Measurements from ENCODE around the gene JAM2. TPM values are rescaled to one million over a fixed set of nuclear protein-coding genes. Genes with fewer than 3 reads are reported as not detected.

JAM2 gene
- total and polyA plus RNA-seq, 10 of the 15 experiments (the other 5 are each of a cell fraction or from before 2014, with no cell fraction given): 2.1 to 30.4 (median 8.6) TPM

DNA sequence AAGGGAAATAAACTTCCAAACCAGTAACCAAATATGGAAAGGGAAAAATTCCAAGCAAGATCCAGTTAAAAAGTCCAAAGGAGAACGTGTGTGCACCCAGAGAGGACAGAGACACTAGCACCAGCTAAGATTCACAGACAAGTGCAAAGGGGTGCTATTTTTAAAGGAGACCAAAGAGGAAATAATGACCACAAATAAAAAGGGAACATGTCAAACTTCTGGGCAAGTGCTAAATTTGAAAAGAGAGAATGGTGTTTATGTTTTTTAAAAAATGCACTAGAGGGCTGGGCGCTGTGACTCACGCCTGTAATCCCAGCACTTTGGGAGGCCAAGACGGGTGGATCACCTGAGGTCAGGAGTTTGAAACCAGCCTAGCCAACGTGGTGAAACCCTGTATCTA, 8.6 kb downstream of the JAM2 start:
- H2AFZ ChIP-seq (ENCODE audit: control insufficient read depth, low read depth, low read length): no peak overlapping the region
- WGBS (ENCODE audit: insufficient coverage, insufficient replicate concordance, low lambda C conversion rate, missing lambda C conversion rate): 19% methylated on average over 5 of the region's 5 CpGs
- no peaks in the 10 kb centered on the region for H3K36me3 ChIP-seq (ENCODE audit: control insufficient read depth in 2 of 2, insufficient read depth in 2 of 2, low read length in 1 of 2)
- ATAC-seq (no peak), FAIRE-seq (no peak), DNase-seq (ENCODE audit: low read depth, low spot score) (no peak)
- in situ Hi-C loops (cut with MboI) (no loop called here), intact Hi-C loops (cut with micrococcal nuclease; ENCODE audit: unreplicated experiment) (no loop called here)
- ChIA-PET SMC1A (ENCODE audit: uncharacterized antibody, unreplicated experiment) (interaction anchor here (0.5 to 1.6 kb wide), 3 partner anchors 10 to 23 kb away, joined by 3 to 4 read pairs (median 3); no protein-coding TSS in a partner anchor), CTCF (interaction anchor here (0.6 kb wide), 1 partner anchor 80 kb away, joined by 3 read pairs; no protein-coding TSS in a partner anchor), POLR2A (no interaction called here), RAD21 (ENCODE audit: unreplicated experiment) (interaction anchor here (1.6 kb wide), 1 partner anchor 39 kb away, joined by 4 read pairs; no protein-coding TSS in a partner anchor)
- no peak overlapping the region for H3K4me3 ChIP-seq
- no peak overlapping the region for H3K4me2 ChIP-seq (ENCODE audit: control insufficient read depth, insufficient read depth)
- no peak overlapping the region for H3K9ac ChIP-seq (ENCODE audit: control insufficient read depth, insufficient read depth, low read length)
- no peak for TF ChIP-seq TCF12 (IDR thresholded peaks at IDR 0.05; ENCODE audit: low read depth, low read length)
- TF ChIP-seq IKZF1 (conservative IDR thresholded peaks at IDR 0.05): 0 out of 2 replicates have a peak, but pooled peaks have one; percentile 17
- no peak for TF ChIP-seq SREBF1 (IDR thresholded peaks at IDR 0.05; ENCODE audit: low read length)
- TF ChIP-seq RUNX3 (IDR thresholded peaks at IDR 0.05; ENCODE audit: low read length): peak; percentile 38; the same call in 1 of the 2 replicates
- TF ChIP-seq, protein P1, sequence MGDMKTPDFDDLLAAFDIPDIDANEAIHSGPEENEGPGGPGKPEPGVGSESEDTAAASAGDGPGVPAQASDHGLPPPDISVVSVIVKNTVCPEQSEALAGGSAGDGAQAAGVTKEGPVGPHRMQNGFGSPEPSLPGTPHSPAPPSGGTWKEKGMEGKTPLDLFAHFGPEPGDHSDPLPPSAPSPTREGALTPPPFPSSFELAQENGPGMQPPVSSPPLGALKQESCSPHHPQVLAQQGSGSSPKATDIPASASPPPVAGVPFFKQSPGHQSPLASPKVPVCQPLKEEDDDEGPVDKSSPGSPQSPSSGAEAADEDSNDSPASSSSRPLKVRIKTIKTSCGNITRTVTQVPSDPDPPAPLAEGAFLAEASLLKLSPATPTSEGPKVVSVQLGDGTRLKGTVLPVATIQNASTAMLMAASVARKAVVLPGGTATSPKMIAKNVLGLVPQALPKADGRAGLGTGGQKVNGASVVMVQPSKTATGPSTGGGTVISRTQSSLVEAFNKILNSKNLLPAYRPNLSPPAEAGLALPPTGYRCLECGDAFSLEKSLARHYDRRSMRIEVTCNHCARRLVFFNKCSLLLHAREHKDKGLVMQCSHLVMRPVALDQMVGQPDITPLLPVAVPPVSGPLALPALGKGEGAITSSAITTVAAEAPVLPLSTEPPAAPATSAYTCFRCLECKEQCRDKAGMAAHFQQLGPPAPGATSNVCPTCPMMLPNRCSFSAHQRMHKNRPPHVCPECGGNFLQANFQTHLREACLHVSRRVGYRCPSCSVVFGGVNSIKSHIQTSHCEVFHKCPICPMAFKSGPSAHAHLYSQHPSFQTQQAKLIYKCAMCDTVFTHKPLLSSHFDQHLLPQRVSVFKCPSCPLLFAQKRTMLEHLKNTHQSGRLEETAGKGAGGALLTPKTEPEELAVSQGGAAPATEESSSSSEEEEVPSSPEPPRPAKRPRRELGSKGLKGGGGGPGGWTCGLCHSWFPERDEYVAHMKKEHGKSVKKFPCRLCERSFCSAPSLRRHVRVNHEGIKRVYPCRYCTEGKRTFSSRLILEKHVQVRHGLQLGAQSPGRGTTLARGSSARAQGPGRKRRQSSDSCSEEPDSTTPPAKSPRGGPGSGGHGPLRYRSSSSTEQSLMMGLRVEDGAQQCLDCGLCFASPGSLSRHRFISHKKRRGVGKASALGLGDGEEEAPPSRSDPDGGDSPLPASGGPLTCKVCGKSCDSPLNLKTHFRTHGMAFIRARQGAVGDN (IDR thresholded peaks at IDR 0.05): no peak
- H3K27me3 ChIP-seq (replicated peaks in 1 of 2; ENCODE audit: control insufficient read depth in 2 of 2, insufficient read depth in 2 of 2, low read length in 1 of 2): no peaks in the 10 kb centered on the region; a peak in 1 of 4 replicates
- BruUV-seq (replicated peaks): no TSS peak
- no peaks in the 10 kb centered on the region for H3K9me3 ChIP-seq (replicated peaks; ENCODE audit: control insufficient read depth, insufficient read depth, low read length)
- H3K4me1 ChIP-seq (ENCODE audit: control insufficient read depth, insufficient read depth, low read length): no peaks in the 10 kb centered on the region
- no peak overlapping the region for H3K27ac ChIP-seq (ENCODE audit: control insufficient read depth, insufficient read depth)
- no peaks in the 10 kb centered on the region for H4K20me1 ChIP-seq (ENCODE audit: control insufficient read depth, insufficient read depth)
- no peaks in the 10 kb centered on the region for H3K79me2 ChIP-seq (ENCODE audit: control insufficient read depth, insufficient read depth, low read length)
